ENCODE results near the gene AP3M1. TPM values are rescaled to one million over a fixed set of nuclear protein-coding genes. Genes with fewer than 3 reads are reported as not detected.
"Not testable (repeated sequence)": the region's sequence is repeated elsewhere in the genome, so short reads cannot be mapped to it uniquely, and the experiment has no call there.

The AP3M1 gene, protein sequence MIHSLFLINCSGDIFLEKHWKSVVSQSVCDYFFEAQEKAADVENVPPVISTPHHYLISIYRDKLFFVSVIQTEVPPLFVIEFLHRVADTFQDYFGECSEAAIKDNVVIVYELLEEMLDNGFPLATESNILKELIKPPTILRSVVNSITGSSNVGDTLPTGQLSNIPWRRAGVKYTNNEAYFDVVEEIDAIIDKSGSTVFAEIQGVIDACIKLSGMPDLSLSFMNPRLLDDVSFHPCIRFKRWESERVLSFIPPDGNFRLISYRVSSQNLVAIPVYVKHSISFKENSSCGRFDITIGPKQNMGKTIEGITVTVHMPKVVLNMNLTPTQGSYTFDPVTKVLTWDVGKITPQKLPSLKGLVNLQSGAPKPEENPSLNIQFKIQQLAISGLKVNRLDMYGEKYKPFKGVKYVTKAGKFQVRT
- total RNA-seq: 22.4 TPM

DNA sequence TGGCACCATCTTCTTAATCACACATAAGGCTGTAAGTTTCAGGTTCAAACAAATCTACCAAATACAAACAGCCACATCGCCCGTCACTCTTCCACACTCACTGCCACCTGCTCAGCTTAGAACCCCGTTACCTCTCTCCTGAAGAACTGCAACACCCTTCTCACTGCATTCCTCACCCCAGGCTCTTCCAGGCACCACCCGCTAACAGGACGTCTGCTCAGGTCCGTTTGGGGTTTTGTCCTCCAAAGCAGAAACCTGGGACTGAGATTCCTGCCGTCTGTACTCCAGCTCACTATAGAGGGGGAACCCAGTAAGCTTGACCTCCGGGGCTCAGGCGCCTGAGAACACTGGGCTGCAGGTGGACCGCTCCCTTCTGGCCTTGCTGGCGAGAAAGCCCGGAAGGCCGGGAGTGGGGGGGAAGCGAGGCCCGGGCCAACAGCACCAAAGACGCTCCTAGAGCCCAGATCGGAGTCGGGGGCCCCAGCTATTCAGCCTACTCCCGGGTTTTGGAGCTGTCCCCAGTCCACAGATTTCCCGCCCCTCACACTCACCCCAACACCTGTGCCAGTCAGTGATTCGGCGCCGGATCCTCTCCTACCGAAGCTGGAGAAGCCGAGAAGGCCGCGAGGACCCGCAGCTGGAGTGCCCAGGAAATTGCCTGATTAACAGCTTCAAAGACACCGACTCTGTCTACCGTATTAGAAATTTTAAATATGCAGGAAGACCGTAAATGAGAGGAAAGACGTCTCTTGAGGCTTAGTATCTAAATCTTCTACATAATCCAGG is at the start of gene AP3M1:
Gene AP3M1, minus strand, starts transcription at position 625 of the 786 bp plus-strand sequence. CDS start 12,449 bp downstream, outside the sequence.
- Histone ChIP-seq H3K9me3 (ENCODE audit: control insufficient read depth in 3 of 3, low read length in 3 of 3) (no peaks in the 10 kb centered on the region), H3K27ac (ENCODE audit: low read depth, low read length) (peak within 1 kb of the TSS; percentile 87), H3K9ac (ENCODE audit: low read depth in 1 of 3, low read length in 3 of 3) (peak within 1 kb of the TSS; percentile 93 to 97 (median 96)), H3K4me1 (ENCODE audit: control insufficient read depth in 3 of 3, insufficient read depth in 3 of 3, low read length in 3 of 3) (peaks cover 6 to 43% (median 35%) of the 10 kb centered on the region in 3 donors), H3K4me3 (ENCODE audit: low read length in 3 of 3) (peak within 1 kb of the TSS; percentile 73 to 97 (median 94)), H3K27me3 (ENCODE audit: control insufficient read depth in 3 of 3, insufficient read depth in 3 of 3, low read length in 3 of 3) (no peaks in the 10 kb centered on the region), H3K36me3 (ENCODE audit: control insufficient read depth in 3 of 3, insufficient read depth in 3 of 3, low read length in 3 of 3) (no peaks in the 10 kb centered on the region)

DNA sequence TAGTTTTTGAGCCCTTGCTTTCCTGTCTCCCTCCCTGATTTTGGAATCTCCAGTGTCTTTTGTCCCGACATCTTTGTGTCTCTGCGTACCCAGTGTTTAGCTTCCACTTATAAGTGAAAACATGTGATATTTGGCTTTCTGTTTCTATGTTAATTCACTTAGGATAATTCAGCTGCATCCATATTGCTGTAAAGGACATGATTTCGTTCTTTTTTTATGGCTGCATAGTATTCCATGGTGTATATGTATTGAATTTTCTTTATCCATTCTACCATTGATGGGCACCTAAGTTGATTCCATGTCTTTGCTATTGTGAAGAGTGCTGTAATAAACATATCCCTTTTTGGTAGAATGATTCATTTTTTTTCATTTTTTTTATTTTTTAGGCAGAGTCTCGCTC is 48.7 kb upstream of the AP3M1 start:
- H3K9ac ChIP-seq (ENCODE audit: low read depth in 1 of 3, low read length in 3 of 3): no peak overlapping the region
- H3K27me3 ChIP-seq (ENCODE audit: control insufficient read depth in 3 of 3, insufficient read depth in 3 of 3, low read length in 3 of 3): no peaks in the 10 kb centered on the region
- no peaks in the 10 kb centered on the region for H3K9me3 ChIP-seq (ENCODE audit: control insufficient read depth in 3 of 3, low read length in 3 of 3)
- peaks cover 0 to 6% (median 0%) of the 10 kb centered on the region in 3 donors for H3K4me1 ChIP-seq (ENCODE audit: control insufficient read depth in 3 of 3, insufficient read depth in 3 of 3, low read length in 3 of 3)
- no peak overlapping the region for H3K27ac ChIP-seq (ENCODE audit: low read depth, low read length)
- H3K36me3 ChIP-seq (ENCODE audit: control insufficient read depth in 3 of 3, insufficient read depth in 3 of 3, low read length in 3 of 3): peaks cover 0 to 3% (median 0%) of the 10 kb centered on the region in 3 donors
- H3K4me3 ChIP-seq (ENCODE audit: low read length in 3 of 3): no peak overlapping the region

DNA sequence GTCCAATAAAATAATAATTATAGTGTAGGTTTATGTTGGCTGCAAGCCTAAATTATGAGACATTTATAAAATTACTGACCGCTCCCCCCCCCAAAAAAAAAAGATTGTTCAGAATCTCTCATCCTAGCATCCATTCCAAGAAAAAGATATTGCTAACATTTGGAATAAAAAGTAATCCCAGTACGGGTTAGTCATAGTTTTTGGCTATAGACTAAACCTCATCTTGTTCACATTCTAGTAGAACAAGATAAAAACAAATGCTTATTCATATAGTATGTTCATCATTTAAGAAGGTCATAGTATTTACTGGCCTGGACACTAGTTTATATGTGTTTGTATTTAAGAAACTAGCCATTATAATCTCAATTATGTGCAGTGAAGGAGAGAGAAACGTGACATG is 44.4 kb upstream of the AP3M1 start:
- H3K9me3 ChIP-seq (ENCODE audit: control insufficient read depth in 3 of 3, low read length in 3 of 3): no peaks in the 10 kb centered on the region
- H3K4me3 ChIP-seq (ENCODE audit: low read length in 3 of 3): no peak overlapping the region
- no peak overlapping the region for H3K9ac ChIP-seq (ENCODE audit: low read depth in 1 of 3, low read length in 3 of 3)
- no peaks in the 10 kb centered on the region for H3K27me3 ChIP-seq (ENCODE audit: control insufficient read depth in 3 of 3, insufficient read depth in 3 of 3, low read length in 3 of 3)
- H3K27ac ChIP-seq (ENCODE audit: low read depth, low read length): no peak overlapping the region
- peaks cover 0 to 14% (median 0%) of the 10 kb centered on the region in 3 donors for H3K4me1 ChIP-seq (ENCODE audit: control insufficient read depth in 3 of 3, insufficient read depth in 3 of 3, low read length in 3 of 3)
- no peaks in the 10 kb centered on the region for H3K36me3 ChIP-seq (ENCODE audit: control insufficient read depth in 3 of 3, insufficient read depth in 3 of 3, low read length in 3 of 3)

DNA sequence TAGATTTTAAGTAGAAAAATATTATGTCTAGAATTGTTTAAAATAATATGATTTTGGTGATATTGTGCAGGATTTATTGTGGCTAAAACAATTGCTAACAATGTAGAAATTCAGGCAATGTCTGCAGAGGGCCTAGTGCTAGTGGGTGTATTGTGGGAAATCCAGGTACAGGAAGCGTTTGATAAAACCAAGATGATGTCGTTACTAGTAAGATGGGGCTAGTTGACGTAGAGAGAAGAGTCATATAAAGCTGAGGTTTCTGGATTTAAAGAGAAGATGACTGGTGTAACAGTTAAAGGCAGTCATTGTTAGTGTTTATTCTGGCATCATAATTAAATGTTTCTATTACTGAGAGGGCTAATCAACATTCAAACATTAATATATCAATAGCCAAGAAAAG is 43.9 kb upstream of the AP3M1 start:
- Histone ChIP-seq H3K4me3 (ENCODE audit: low read length in 3 of 3) (no peak overlapping the region), H3K27me3 (ENCODE audit: control insufficient read depth in 3 of 3, insufficient read depth in 3 of 3, low read length in 3 of 3) (no peaks in the 10 kb centered on the region), H3K36me3 (ENCODE audit: control insufficient read depth in 3 of 3, insufficient read depth in 3 of 3, low read length in 3 of 3) (no peaks in the 10 kb centered on the region), H3K4me1 (ENCODE audit: control insufficient read depth in 3 of 3, insufficient read depth in 3 of 3, low read length in 3 of 3) (peaks cover 0 to 14% (median 0%) of the 10 kb centered on the region in 3 donors), H3K9ac (ENCODE audit: low read depth in 1 of 3, low read length in 3 of 3) (no peak overlapping the region), H3K27ac (ENCODE audit: low read depth, low read length) (no peak overlapping the region), H3K9me3 (ENCODE audit: control insufficient read depth in 3 of 3, low read length in 3 of 3) (no peaks in the 10 kb centered on the region)

DNA sequence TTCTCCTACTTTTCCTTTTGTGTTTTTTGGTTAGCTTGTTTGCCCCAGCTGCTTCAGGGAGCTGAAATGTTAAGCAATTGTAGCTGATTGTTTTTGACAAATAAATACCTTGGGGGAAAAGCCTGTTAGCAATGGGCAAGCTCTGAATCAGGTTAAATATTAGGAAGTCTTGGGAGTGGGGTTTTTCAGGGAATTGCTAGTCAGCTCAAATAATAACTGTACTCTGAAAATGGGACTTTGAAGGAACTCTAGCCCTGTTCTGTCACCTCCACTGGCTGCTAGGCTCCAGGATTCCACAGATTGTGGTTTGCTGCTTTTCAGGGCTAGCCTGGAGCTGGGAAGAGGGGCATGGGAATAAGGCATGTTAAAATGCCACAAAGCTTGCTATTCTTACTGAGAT is 39.9 kb upstream of the AP3M1 start:
- Histone ChIP-seq H3K36me3 (ENCODE audit: control insufficient read depth in 3 of 3, insufficient read depth in 3 of 3, low read length in 3 of 3) (no peaks in the 10 kb centered on the region), H3K27ac (ENCODE audit: low read depth, low read length) (no peak overlapping the region), H3K27me3 (ENCODE audit: control insufficient read depth in 3 of 3, insufficient read depth in 3 of 3, low read length in 3 of 3) (no peaks in the 10 kb centered on the region), H3K9ac (ENCODE audit: low read depth in 1 of 3, low read length in 3 of 3) (no peak overlapping the region), H3K4me1 (ENCODE audit: control insufficient read depth in 3 of 3, insufficient read depth in 3 of 3, low read length in 3 of 3) (peaks cover 0 to 11% (median 0%) of the 10 kb centered on the region in 3 donors), H3K4me3 (ENCODE audit: low read length in 3 of 3) (no peak overlapping the region), H3K9me3 (ENCODE audit: control insufficient read depth in 3 of 3, low read length in 3 of 3) (no peaks in the 10 kb centered on the region)

DNA sequence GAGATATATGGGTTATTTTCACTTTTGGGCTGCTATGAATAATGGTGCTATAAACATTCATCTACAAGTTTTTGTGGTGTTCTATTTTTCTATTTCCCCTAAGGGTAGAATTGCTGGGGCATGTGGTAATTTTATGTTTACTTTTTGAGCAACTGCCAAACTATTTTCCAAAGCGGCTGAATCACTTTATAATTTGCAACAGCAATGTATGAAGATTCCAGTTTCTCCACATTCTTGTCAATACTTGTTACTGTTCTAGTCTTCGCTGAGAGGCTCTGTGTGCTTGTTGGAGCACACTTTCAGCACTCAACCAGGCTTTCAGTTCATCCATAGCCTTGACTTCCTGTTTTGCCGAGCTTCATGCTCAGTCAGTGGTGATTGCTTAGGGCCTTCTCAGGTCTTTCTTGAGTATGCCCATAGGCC is 39.4 kb upstream of the AP3M1 start:
- H3K9me3 ChIP-seq (ENCODE audit: control insufficient read depth in 3 of 3, low read length in 3 of 3): no peaks in the 10 kb centered on the region
- peaks cover 0 to 11% (median 0%) of the 10 kb centered on the region in 3 donors for H3K4me1 ChIP-seq (ENCODE audit: control insufficient read depth in 3 of 3, insufficient read depth in 3 of 3, low read length in 3 of 3)
- no peak overlapping the region for H3K4me3 ChIP-seq (ENCODE audit: low read length in 3 of 3)
- no peaks in the 10 kb centered on the region for H3K36me3 ChIP-seq (ENCODE audit: control insufficient read depth in 3 of 3, insufficient read depth in 3 of 3, low read length in 3 of 3)
- no peak overlapping the region for H3K9ac ChIP-seq (ENCODE audit: low read depth in 1 of 3, low read length in 3 of 3)
- H3K27me3 ChIP-seq (ENCODE audit: control insufficient read depth in 3 of 3, insufficient read depth in 3 of 3, low read length in 3 of 3): no peaks in the 10 kb centered on the region
- H3K27ac ChIP-seq (ENCODE audit: low read depth, low read length): no peak overlapping the region

DNA sequence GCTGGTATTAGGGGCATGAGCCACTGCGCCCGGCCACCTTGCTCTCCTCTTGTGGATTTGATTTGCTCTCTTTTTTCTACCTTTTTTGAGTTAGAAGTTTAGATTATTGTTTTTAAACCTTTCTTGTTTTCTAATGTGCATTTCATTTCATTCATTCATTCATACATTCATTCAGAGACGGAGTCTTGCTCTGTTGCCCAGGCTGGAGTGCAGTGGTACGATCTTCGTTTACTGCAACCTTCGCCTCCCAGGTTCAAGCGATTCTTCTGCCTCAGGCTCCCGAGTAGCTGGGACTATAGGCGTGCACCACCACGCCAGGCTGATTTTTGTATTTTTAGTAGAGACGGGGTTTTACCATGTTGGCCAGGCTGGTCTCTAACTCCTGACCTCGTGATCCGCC is 38.0 kb upstream of the AP3M1 start:
- not testable (repeated sequence) for H3K27me3 ChIP-seq (ENCODE audit: control insufficient read depth in 3 of 3, insufficient read depth in 3 of 3, low read length in 3 of 3); H3K27ac ChIP-seq (ENCODE audit: low read depth, low read length); H3K36me3 ChIP-seq (ENCODE audit: control insufficient read depth in 3 of 3, insufficient read depth in 3 of 3, low read length in 3 of 3); H3K9me3 ChIP-seq (ENCODE audit: control insufficient read depth in 3 of 3, low read length in 3 of 3); H3K9ac ChIP-seq (ENCODE audit: low read depth in 1 of 3, low read length in 3 of 3); H3K4me1 ChIP-seq (ENCODE audit: control insufficient read depth in 3 of 3, insufficient read depth in 3 of 3, low read length in 3 of 3); H3K4me3 ChIP-seq (ENCODE audit: low read length in 3 of 3)

DNA sequence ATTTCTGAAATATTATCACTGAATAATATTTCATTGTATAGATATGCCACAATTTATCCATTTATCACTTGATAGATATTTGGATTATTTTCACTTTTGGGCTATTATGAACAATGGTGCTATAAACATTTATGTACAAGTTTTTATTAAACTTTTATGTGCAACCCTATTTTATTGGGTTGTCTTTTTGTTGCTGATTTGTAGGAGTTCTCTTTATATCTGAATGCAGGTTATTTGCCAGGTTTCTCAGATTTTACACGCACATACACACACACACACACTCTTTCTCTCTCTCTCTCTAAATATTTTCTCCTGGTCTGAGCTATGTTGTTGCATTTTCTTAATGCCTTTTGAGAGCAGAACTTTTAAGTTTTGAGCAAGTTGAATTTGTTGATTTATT is 36.6 kb upstream of the AP3M1 start:
- Histone ChIP-seq H3K27me3 (ENCODE audit: control insufficient read depth in 3 of 3, insufficient read depth in 3 of 3, low read length in 3 of 3) (no peaks in the 10 kb centered on the region), H3K36me3 (ENCODE audit: control insufficient read depth in 3 of 3, insufficient read depth in 3 of 3, low read length in 3 of 3) (no peaks in the 10 kb centered on the region), H3K4me1 (ENCODE audit: control insufficient read depth in 3 of 3, insufficient read depth in 3 of 3, low read length in 3 of 3) (peaks cover 0 to 7% (median 0%) of the 10 kb centered on the region in 3 donors), H3K9ac (ENCODE audit: low read depth in 1 of 3, low read length in 3 of 3) (no peak overlapping the region), H3K4me3 (ENCODE audit: low read length in 3 of 3) (no peak overlapping the region), H3K27ac (ENCODE audit: low read depth, low read length) (no peak overlapping the region), H3K9me3 (ENCODE audit: control insufficient read depth in 3 of 3, low read length in 3 of 3) (no peaks in the 10 kb centered on the region)

DNA sequence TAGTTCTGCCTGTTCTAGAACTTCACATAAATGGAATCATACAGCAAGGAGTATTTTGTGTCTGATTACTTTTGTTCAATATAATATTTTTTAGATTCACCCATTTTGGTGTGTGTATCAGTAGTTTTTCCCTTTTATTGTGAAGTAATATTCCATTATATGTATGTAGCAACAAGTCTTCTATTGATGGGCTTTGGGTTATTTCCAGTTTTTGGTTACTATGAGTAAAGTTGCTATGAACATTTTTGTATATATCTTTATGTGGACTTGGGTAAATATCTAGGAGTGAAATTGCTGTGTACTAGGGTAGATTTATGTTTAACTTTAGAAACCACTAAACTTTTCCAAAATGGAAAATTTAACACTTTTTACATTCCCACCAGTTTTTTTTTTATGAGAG is 36.0 kb upstream of the AP3M1 start:
- Histone ChIP-seq H3K27me3 (ENCODE audit: control insufficient read depth in 3 of 3, insufficient read depth in 3 of 3, low read length in 3 of 3) (no peaks in the 10 kb centered on the region), H3K9me3 (ENCODE audit: control insufficient read depth in 3 of 3, low read length in 3 of 3) (no peaks in the 10 kb centered on the region), H3K4me3 (ENCODE audit: low read length in 3 of 3) (no peak overlapping the region), H3K27ac (ENCODE audit: low read depth, low read length) (no peak overlapping the region), H3K4me1 (ENCODE audit: control insufficient read depth in 3 of 3, insufficient read depth in 3 of 3, low read length in 3 of 3) (peaks cover 0 to 7% (median 0%) of the 10 kb centered on the region in 3 donors), H3K36me3 (ENCODE audit: control insufficient read depth in 3 of 3, insufficient read depth in 3 of 3, low read length in 3 of 3) (no peaks in the 10 kb centered on the region), H3K9ac (ENCODE audit: low read depth in 1 of 3, low read length in 3 of 3) (no peak overlapping the region)
